GM12878 (cell line): ENCODE results near the gene SPPL2B.

Source experiments
- CHD2 ChIP-seq: IDR thresholded peaks from 2 replicates; pipeline ENCODE4 v1.6.1; 2011; ENCODE audit warnings: low read depth, low read length, improper control_type of control experiment, borderline replicate concordance
- FOXM1 ChIP-seq: IDR thresholded peaks from 2 replicates; pipeline ENCODE4 v1.6.1; 2012; ENCODE audit warnings: low read depth, mild to moderate bottlenecking, inconsistent platforms, low read length, moderate library complexity
- JUND ChIP-seq: IDR thresholded peaks from 2 replicates; pipeline ENCODE4 v1.6.1; 2012; ENCODE audit warnings: low read depth, mild to moderate bottlenecking, low read length, improper control_type of control experiment, moderate library complexity
- POLR2A ChIP-seq: IDR thresholded peaks from 2 replicates; pipeline ENCODE4 v1.6.1; 2011; ENCODE audit warnings: low read depth, mild to moderate bottlenecking, low read length
- POLR2AphosphoS5 ChIP-seq: IDR thresholded peaks from 2 replicates; pipeline ENCODE4 v1.6.1; 2011; ENCODE audit warnings: mild to moderate bottlenecking, low read length, inconsistent platforms
- RELA ChIP-seq: fragments of 450-650 bp; IDR thresholded peaks from 2 replicates; pipeline ENCODE4 v1.8.0; 2014; ENCODE audit warnings: borderline replicate concordance; ENCODE audit not compliant: partially characterized antibody
- SIN3A ChIP-seq: IDR thresholded peaks from 2 replicates; pipeline ENCODE4 v1.6.1; 2012; ENCODE audit warnings: low read depth, low read length, improper control_type of control experiment
- SP1 ChIP-seq: IDR thresholded peaks from one replicate; pipeline ENCODE4 v1.6.1; 2011; ENCODE audit warnings: low read depth, low read length
- SUZ12 ChIP-seq: fragments of 200-600 bp; sonication (generic); IDR thresholded peaks from one replicate; pipeline ENCODE4 v1.6.1; 2018; ENCODE audit warnings: antibody characterized with exemption, mild to moderate bottlenecking; ENCODE audit not compliant: unreplicated experiment
- ZNF274 ChIP-seq: IDR thresholded peaks from one replicate; pipeline ENCODE4 v1.8.0; 2011; ENCODE audit not compliant: insufficient read length, insufficient read depth
- TF ChIP-seq, protein P1 (sequence below), 3 experiments: IDR thresholded peaks in 2 of 3; conservative IDR thresholded peaks in 1 of 3; 2 replicates each; pipeline ENCODE4 v1.5.1; 2011; ENCODE audit warnings: low read depth in 3 of 3, low read length in 3 of 3, mild to moderate bottlenecking in 3 of 3, control low read depth in 2 of 3, moderate library complexity in 2 of 3, inconsistent platforms in 1 of 3, mixed read lengths in 1 of 3; ENCODE audit not compliant: control insufficient read depth in 2 of 3, insufficient read depth in 1 of 3; ENCODE audit errors: extremely low read depth in 1 of 3
- TF ChIP-seq, protein P2 (sequence below): IDR thresholded peaks from 2 replicates; pipeline ENCODE4 v1.6.1; 2011; ENCODE audit warnings: low read depth, mild to moderate bottlenecking, low read length, moderate library complexity, borderline replicate concordance; ENCODE audit errors: extremely low read depth
- TF ChIP-seq, protein P3 (sequence below): IDR thresholded peaks from 2 replicates; pipeline ENCODE4 v1.6.1; 2011; ENCODE audit warnings: low read depth, low read length, improper control_type of control experiment, borderline replicate concordance
- TF ChIP-seq, protein P4 (sequence below): fragments of 450-650 bp; IDR thresholded peaks from 2 replicates; pipeline ENCODE4 v1.6.1; 2018; ENCODE audit warnings: mild to moderate bottlenecking, low read depth, moderate library complexity; ENCODE audit not compliant: partially characterized antibody

DNA sequence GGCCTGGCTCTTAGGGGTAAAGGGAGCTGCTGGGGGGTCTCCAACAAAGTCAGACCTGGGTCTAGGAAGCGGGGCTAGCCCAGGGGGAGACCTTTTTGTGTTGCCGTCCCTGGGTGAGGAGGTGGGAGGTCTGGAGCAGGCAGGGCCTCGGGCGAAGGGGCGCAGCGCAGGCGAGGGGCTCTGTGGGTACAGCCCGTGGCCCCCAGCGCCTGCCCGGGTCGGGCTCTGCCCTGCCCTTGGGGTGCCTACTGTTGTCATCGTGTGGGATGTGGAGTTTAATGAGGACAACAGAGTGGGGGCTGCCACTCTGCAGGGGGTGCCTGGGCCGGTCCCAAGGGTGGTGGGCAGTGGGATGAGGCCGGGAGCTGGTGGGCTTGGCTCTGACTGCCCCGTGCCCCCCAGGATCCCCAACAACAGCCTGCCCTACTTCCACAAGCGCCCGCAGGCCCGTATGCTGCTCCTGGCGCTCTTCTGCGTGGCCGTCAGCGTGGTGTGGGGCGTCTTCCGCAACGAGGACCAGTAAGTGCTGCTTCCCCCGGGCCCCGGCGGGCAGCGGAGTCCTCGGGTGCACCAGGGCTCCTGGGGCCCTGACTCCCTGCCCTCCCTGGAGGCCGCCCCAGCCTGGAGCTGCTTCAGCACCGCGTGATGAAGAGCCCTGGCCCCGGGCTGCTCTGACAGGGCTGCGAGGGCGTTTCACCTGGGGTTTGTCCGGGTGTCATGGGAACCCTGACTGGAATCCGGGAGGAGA, 12.2 kb downstream of the SPPL2B start:
- TF ChIP-seq, protein P1, sequence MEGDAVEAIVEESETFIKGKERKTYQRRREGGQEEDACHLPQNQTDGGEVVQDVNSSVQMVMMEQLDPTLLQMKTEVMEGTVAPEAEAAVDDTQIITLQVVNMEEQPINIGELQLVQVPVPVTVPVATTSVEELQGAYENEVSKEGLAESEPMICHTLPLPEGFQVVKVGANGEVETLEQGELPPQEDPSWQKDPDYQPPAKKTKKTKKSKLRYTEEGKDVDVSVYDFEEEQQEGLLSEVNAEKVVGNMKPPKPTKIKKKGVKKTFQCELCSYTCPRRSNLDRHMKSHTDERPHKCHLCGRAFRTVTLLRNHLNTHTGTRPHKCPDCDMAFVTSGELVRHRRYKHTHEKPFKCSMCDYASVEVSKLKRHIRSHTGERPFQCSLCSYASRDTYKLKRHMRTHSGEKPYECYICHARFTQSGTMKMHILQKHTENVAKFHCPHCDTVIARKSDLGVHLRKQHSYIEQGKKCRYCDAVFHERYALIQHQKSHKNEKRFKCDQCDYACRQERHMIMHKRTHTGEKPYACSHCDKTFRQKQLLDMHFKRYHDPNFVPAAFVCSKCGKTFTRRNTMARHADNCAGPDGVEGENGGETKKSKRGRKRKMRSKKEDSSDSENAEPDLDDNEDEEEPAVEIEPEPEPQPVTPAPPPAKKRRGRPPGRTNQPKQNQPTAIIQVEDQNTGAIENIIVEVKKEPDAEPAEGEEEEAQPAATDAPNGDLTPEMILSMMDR (IDR thresholded peaks at IDR 0.05 in 2 of 3, conservative IDR thresholded peaks at IDR 0.05 in 1 of 3; ENCODE audit: control insufficient read depth in 2 of 3, extremely low read depth in 1 of 3, insufficient read depth in 1 of 3, low read depth in 3 of 3, low read length in 3 of 3), result no peak
- TF ChIP-seq JUND (no peak), CHD2 (no peak), SP1 (no peak), ZNF274 (no peak), RELA (no peak), POLR2A (no peak), SUZ12 (no peak), SIN3A (no peak), POLR2AphosphoS5 (no peak), FOXM1 (no peak)
- TF ChIP-seq, protein P2, sequence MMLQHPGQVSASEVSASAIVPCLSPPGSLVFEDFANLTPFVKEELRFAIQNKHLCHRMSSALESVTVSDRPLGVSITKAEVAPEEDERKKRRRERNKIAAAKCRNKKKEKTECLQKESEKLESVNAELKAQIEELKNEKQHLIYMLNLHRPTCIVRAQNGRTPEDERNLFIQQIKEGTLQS, result no peak
- TF ChIP-seq, protein P3, sequence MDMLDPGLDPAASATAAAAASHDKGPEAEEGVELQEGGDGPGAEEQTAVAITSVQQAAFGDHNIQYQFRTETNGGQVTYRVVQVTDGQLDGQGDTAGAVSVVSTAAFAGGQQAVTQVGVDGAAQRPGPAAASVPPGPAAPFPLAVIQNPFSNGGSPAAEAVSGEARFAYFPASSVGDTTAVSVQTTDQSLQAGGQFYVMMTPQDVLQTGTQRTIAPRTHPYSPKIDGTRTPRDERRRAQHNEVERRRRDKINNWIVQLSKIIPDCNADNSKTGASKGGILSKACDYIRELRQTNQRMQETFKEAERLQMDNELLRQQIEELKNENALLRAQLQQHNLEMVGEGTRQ, result no peak
- TF ChIP-seq, protein P4, sequence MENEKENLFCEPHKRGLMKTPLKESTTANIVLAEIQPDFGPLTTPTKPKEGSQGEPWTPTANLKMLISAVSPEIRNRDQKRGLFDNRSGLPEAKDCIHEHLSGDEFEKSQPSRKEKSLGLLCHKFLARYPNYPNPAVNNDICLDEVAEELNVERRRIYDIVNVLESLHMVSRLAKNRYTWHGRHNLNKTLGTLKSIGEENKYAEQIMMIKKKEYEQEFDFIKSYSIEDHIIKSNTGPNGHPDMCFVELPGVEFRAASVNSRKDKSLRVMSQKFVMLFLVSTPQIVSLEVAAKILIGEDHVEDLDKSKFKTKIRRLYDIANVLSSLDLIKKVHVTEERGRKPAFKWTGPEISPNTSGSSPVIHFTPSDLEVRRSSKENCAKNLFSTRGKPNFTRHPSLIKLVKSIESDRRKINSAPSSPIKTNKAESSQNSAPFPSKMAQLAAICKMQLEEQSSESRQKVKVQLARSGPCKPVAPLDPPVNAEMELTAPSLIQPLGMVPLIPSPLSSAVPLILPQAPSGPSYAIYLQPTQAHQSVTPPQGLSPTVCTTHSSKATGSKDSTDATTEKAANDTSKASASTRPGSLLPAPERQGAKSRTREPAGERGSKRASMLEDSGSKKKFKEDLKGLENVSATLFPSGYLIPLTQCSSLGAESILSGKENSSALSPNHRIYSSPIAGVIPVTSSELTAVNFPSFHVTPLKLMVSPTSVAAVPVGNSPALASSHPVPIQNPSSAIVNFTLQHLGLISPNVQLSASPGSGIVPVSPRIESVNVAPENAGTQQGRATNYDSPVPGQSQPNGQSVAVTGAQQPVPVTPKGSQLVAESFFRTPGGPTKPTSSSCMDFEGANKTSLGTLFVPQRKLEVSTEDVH, result no peak
